HG02885 (cell line): ENCODE results near the gene HHAT.
"Not testable (repeated sequence)": the region's sequence is repeated elsewhere in the genome, so short reads cannot be mapped to it uniquely, and the experiment has no call there.

Source experiments
- ATAC-seq: cut with Tn5 transposase; IDR thresholded peaks from one replicate; pipeline ENCODE4 v1.9.1; 2021; ENCODE audit warnings: mild to moderate bottlenecking; ENCODE audit not compliant: unreplicated experiment, poor library complexity

Gene HHAT

DNA sequence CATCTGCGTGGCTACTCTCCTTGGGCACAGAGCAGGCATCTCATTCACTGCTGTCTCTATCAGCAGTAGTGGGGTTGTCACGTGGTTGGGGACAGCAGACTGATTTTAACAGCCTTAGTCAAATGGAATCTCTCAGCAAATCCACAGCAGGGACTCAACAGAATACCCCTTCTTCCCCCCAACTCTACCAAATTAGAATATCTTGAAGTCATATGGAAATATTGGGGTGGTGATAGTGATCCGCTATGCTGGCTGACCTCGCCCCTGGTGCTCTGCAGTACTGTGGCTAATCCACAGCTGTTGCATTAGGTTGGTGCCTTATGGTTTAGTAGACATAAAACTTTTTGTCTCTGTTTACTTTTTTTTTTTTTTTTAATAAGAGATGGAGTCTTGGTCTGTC lies 23.9 kb downstream of the HHAT start:
- ATAC-seq = no peak

DNA sequence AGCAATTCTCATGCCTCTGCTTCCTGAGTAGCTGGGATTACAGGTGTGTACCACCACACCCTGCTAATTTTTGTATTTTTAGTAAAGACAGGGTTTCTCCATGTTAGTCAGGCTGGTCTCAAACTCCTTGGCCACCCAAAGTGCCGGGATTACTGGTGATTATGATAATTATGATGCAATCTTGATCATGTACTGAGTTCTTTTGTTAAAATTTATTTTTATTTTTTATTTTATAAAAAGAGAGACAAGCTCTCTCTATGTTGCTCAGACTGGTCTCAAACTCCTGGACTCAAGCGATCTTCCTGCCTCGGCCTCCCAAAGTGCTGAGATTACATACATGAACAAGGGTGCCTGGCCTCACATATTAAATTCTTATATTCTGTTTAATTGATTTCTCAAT lies 25.6 kb downstream of the HHAT start:
- not testable (repeated sequence) for ATAC-seq

DNA sequence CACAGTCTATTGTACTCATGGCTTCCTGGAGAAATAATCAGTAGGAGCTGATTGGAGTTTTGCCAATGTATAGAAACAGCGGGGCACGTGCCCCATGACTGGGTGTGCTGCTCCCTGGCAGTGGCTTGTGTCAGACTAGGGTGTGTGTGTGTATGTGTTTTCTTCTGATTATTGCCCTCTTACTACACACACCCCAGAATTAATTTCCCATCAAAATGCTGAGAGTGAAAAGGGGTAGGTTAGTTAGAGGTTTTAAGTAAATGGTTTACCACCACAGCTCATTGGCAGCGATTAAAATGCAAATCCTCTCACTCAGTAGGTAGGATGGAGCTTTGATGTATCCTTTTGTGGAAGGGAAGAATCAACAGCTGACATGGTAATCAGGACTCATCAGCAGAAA lies 29.9 kb downstream of the HHAT start:
- no peak for ATAC-seq

DNA sequence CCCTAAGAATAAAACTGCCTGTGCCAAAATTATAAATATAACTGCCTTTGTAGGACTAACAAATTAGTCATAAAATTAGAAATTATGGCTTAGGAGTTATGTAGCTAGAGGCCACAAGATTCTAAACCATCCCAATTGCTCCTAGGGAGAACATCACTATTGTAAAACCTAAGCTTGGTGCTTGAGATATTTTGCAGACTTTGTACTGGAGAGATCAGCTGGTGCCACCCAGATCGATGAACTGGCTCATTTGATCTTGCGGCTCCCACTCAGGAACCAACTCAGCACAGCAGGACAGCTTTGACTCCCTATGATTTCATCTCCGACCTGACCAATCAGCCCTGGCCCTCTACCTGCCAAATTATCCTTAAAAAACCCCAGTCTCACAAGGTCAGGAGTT lies 30.6 kb downstream of the HHAT start:
- no peak for ATAC-seq

DNA sequence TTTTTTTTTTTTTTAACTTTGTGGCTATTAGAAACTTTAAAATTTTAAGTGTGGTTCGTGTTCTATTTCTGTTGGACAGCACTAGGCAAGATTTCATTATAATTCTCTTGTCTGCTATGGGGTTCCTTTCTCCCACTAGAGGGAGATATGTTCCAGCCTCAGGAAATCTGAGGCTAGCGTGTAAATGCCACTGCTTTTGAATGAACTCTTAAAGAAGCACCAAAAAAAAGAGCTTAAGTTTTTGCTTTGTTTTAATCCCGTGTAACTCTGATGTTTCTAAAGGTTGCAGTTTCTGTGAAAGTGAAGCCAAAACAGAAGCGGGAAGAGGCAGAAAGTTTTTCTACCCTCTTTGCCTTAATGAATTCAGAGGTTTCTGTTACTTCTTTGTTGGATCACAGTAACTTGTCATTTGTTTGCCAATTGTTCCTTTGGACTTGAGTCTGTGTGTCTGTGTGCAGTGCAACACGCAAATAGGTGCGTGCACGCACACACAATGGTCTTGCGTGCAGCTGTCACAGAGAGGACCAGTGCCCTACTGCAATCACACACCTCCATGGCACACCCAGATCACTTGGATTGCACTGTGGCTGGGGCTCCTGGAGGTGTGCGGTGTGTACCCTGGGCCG lies 32.3 kb downstream of the HHAT start:
- peak; percentile 73 for ATAC-seq

DNA sequence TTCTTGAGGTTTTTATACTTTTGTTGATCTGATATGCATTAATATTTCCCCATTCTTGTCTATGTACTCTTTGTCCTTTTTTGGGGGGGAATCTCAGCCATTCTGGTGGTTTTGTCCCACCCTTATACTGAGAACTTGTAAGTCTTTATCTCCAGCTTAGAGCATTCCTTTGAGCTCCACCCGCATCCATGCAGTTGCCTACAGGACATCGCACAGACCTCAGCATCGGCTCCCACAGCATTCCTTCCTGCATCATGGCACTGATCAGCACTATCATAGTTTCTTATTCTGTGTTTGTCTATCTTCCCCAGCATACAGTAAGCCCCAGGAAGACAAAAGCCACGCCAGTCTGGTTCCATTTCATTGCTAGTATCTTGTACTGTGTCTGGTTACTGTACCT lies 33.0 kb downstream of the HHAT start:
- no peak for ATAC-seq

DNA sequence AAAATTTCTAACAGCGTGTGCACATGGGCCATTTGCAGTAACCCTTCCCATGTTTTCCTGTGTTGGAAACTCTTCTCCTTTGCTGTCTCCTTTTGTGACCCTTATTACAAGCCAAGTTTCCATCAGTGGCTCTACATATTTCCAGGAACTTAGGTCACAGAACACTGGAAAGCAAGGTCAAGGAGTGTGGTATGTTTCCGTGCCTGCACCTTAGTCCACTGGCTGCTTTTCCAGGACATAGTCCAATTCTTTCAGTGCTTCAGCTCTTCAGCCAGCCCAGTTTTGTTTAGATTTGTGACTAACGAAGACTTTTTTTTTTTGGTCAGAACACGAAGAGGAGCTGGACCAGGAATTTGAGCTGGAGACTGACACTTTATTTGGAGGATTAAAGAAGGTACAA lies 33.8 kb downstream of the HHAT start:
- no peak for ATAC-seq

DNA sequence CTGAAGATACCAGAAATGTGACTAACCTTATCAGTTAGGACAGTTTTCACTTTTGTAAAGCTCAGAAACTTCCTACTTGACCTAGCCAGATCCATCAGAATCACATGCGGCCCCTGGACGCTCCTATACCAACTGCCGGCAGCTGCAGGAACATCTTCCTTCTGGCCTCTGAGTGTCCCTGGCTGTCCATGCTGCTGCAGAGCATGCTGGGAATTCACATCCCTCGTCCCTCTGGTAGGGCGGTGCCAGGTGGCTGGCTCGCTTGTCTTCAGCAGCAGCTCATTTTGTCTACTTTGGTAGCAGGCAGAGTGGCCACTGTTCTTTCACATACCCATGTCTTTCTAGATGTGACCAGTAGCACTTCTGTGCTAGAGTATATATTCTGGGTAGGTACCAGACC lies 34.4 kb downstream of the HHAT start:
- no peak for ATAC-seq

DNA sequence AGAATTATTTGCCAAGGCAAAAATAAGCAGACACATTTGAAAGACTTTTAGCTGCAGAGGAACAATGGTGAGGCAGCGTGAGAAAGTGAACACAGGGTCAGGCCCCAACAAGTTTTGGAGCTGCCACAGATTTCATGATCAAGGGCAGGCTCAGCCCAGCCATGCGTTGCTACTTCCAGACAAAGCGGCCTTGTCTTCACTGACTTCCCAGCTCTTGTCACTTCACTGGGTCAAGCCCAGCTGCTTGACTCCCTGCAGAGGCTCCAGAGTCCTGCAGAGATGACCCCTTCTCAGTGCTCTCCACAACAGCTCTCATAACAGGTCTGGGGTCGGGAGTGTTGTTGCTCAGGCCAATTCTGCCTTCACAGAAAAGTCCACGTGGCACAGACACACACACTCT lies 35.8 kb downstream of the HHAT start:
- no peak for ATAC-seq

DNA sequence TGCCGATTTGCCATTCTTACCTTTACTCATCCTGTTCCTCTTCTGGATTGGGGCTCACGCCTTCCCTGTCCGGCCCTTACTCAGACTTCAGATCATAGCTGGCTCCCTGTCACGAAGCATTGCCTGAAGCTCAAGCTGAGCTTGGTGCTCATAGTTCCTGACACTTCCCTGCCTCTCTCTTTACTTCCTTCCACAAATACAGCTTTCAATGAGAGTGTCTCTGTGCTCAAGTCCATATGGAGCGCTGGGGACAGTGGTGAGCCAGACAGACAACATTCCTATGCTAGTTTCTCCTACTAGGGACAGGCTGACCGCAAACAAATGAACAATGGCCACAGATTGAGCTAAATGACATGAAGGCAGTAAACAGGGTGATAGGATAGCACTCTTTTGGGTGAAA lies 38.1 kb downstream of the HHAT start:
- ATAC-seq = no peak

DNA sequence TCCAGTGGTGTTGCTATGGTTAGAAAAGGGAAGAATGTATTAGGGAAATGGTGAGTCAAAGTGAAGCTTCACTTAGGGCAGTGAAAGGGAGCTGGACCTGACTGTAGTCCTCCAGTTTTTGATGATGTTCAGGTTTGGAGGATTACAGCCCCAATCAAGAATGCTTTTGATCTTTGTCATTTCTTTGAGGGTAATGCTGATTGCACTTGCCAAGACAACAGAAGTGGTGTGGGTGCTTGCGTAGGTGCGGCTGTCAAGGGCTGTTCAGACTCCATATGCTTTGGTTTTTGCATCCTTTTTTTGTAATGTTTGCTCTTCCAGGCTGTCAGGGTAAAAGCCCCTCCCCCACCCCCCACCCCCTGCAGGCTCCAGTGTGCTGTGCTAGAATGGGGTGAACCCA lies 38.9 kb downstream of the HHAT start:
- no peak for ATAC-seq

DNA sequence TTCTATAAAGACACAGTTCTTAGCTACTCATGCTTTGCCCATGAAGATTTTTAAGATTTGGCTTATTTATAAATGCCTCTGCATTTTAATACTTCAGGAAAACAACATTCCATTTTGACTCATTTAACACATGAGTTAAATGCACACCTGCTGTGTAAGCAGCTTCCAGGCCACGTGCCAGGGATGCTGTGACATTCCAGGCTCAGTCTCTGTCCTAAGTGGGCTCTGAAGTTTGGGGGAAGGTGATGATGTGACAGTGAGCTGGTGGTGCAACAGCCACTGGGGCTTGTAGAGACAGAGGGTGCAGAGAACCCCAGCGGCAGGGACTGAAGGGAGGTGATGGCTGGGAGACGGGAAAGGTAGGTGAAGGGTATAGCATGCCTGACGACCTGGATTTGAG lies 40.7 kb downstream of the HHAT start:
- ATAC-seq = no peak

DNA sequence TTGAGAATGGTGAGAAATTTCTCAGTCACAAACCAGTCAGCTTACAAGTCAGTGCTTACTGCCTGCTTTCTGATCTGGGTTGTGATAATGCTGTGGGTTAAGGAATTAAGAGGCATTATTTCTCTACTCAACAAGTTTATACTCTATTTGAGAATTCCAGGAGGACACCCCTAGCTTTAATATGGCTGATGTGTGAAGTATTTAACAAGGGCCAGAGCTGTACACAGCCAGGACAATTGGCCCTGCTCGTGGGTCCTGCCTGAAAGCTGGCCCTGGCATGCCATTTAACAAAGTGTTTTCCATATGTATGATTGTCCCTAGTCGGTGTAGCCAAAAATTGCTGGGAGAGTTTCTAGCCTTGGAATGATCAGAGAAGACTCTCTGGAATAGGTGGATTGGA lies 43.2 kb downstream of the HHAT start:
- no peak for ATAC-seq

DNA sequence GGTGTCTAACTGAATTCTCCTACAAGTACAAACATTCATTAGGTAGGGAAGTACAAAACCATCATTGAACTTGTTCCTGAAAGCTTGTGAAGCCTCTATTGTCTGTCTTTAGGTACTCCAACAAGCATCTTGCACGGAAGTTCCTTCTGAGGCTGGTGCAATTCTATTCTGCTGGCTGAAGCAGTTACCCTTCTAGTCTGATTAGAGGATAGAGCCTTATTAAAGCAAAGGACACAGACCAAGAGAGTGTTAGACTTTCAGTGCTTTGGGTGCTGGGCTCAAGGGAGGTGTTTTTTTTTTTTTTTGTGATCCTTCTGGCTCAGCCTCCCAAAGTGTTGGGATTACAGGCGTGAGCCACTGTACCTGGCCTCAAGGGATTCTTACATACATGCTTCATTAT lies 43.8 kb downstream of the HHAT start:
- ATAC-seq = no peak

DNA sequence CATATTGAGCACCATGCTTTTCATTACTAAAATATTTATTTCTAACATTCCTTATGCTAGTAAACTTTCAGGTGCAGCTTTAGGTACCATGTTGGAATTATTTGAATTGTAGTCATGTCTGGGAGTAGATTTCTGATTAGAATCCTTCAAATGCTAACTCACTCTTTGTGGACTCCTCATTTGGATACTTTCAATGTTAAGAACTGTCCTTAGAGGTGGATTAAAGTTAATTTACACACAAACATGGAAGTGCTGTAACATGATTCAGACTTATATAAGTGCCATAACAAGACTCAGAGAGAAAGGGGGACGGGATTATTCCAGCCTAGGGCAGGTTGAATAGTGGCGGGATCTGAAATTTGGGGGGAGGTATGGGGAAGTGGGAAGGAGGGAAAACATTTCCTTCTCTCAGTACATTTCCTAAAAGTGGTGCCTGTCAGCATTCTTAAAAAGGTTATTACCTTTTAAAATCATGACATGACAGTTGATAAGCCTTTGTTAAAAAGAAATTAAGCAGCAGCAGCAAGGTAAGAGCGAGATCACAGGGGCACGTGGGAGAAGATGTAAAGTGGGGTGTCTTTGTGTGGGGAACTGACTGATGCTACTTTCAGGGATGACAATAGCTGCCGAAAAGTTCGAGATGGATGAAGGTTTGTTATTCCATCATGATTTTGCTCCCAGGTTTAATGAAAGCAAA lies 44.4 kb downstream of the HHAT start:
- ATAC-seq = no peak

DNA sequence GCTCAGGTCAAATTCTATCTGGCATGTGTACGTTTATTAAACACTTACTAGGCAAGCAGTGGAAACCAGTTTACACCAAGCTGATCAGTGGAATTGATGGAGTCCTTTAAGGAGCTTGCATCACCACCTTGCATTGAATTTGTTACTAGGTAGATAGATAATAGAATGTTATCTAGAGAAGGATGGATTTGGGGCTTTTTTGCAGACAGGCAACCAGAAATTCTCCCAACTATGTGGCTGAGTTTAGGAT lies 44.9 kb downstream of the HHAT start:
- no peak for ATAC-seq

DNA sequence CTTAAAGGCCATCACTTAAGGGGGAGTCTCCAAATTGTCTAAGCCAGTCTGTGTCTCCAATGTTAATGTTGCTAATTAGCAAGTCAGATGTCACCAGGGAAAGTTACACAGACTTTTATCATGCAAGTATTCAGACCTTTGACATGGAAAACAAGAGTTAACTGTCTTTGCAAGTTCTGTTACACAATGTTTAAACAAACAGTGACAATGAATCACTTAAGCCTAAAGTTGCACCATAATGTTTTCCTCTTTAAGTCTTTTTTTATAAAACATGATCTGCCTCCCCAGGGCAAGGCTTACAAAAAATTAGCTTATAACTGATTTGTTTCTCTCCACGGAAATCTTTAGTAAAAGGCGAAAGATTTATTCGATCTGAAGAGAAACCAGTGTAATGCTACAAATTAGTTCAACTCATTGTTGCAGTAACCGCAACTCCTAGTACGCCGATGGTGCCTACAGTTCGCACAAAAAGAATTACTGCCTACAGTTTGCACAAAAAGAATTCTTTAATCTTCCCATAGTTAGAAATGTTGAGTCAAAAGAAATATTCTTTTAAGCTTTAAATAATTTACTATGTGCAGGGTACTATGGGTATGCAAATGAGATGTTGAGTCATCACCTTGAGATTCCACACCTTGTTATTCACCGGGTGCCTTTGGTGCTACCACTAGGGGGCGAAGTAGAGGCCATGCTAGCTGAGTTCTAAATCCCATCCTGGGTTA lies 45.3 kb downstream of the HHAT start:
- ATAC-seq = peak; percentile 76

DNA sequence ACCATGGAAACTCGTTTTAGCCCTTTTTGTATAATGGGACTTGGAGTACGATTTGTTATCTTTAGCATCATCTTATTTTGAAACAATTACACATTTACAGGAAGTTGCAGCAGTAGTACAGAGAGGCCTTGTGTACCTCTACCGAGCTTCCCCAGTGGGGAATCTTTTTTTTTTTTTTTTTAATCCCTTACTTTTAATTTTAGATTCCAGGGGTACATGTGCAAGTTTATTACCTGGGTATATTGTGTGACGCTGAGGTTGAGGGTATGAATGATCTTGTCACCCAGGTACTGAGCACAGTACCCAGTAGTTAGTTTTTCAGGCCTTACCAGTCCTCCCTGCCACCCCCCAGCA lies 45.9 kb downstream of the HHAT start:
- no peak for ATAC-seq

DNA sequence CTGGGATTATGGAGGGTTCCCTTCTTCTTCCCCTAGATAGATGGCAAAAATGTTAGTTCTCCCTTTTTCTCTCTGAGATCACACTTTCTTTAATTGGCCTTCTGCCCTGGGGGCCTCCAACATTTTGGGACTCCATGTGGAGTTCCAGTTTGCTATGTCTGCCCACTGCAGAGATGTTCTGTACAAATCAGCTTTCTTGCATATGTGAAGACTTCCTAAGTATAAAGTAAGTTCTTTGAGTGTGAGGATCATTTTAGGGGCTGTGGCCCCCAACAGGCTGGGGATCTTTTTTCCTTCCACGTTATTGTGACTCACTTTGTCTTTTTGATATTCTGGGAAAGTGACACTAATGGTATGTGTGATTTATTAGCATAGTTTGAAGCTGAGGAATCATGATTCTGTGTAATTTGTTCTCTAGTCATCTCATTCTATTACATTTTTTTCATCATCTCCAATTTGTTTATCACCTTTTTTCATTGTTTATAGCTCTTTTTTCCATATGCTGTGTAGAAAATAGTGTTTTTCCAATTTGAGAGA lies 48.2 kb downstream of the HHAT start:
- ATAC-seq = no peak

DNA sequence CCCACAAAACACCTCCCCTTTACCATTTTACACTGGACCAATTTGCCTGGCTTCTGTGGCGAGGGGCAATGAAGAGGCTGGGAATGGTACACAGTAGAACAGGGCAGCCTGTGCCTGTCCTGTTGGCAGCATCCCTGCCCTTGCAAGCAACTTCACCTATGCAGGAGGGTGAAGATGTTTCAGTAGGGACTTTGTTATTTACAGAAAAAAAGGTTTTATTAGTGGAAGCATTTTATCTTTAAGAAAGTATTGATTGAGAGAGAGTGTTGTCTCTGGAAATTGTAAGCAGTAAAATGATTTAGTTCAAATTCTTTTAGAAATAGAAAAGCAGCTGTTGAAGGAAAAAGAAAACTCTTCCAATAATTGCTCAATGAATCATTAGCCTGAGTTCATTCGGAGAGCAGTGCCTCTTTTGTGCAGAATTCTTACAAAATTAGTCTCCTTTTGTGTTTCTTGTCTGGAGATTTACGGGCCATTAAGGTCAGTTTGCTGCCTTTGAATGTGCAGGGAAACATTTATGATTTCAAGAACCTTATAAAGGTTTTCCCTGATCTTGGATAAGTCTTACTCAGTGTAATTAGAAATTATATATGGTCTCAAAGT lies 49.1 kb downstream of the HHAT start:
- no peak for ATAC-seq

DNA sequence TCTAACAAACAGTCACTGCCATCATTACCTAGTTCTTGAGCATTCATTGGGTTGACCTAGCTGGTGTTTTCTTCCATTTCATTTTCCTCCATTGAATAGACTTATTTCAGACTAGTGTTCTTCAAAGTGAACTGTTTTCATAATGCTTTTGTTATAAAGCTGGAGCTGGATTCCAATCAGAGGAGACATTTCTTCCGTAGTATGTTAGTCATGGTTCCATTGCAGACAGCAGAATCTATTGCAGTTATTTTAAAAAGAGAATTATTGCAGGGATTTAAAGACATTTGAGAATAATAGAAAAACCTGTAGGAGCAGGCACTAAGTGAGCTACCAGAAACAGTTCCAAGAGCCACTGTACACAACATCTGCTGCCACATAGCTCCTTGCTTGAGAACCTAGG lies 50.0 kb downstream of the HHAT start:
- no peak for ATAC-seq

DNA sequence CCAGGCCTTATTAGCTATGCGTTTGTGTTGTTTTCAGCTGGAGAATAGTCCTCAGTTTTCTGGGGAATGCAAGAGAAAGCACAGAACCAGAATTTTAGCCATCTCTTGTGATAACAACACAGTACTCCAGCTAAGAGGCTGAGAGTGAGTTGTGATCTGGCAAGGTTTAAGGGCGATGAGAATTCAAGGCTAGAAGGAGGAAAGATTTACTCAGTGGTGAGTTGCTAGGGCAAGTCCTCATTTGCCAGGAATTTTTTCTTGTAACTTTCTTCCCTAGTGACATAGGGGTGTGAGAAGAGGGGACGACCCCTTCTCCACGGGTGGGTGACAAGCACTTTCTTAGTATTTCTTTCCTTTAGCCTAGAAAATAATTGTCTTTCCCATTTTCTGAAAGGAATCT lies 53.2 kb downstream of the HHAT start:
- no peak for ATAC-seq
